GM18507 (cell line): ENCODE measurements around the gene TMEM129.

ENCODE experiments used
- DNase-seq: peaks from one replicate; pipeline ENCODE4 v3.0.0; 2011; ENCODE audit warnings: low read depth; ENCODE audit not compliant: insufficient read length; ENCODE audit errors: extremely low spot score
- FAIRE-seq: peaks from 2 replicates; lab custom pipeline; 2011; peaks lifted over from hg19 to GRCh38; lab: Jason Lieb, UNC

Gene TMEM129, protein sequence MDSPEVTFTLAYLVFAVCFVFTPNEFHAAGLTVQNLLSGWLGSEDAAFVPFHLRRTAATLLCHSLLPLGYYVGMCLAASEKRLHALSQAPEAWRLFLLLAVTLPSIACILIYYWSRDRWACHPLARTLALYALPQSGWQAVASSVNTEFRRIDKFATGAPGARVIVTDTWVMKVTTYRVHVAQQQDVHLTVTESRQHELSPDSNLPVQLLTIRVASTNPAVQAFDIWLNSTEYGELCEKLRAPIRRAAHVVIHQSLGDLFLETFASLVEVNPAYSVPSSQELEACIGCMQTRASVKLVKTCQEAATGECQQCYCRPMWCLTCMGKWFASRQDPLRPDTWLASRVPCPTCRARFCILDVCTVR

DNA sequence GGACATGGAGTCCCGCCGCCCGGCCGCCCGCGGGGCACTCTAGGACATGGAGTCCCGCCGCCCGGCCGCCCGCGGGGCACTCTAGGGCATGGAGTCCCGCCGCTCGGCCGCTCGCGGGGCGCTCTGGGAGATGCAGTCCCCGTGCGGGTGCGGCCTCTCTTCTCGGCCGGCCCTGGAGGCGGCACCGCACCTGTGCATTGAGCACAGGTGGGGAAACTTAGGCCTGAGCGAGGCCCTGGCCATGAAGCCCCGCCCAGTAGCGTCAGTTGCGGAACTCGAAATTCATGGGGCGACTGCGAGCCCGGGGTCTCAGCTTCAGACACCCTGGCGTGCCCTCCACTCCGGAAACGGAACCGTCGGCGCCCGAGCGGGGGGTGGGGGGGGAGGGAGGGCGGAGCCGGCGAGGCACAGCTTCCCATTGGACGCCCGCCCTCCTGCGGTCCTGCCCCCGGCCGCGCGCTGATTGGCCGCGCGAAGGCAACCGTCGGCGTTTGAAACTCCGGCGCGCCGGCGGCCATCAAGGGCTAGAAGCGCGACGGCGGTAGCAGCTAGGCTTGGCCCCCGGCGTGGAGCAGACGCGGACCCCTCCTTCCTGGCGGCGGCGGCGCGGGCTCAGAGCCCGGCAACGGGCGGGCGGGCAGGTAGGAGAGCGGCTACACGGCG is at the start of gene TMEM129, which contains the start of gene TACC3:
Gene TMEM129, minus strand, starts transcription at position 321 of the 663 bp plus-strand sequence. CDS start 486 bp downstream, outside the sequence.
Gene TACC3, plus strand, starts transcription at position 519 of the 663 bp plus-strand sequence. CDS start 1,901 bp downstream, outside the sequence.
- DNase-seq (peak; percentile 94), FAIRE-seq (peak; percentile 96)

DNA sequence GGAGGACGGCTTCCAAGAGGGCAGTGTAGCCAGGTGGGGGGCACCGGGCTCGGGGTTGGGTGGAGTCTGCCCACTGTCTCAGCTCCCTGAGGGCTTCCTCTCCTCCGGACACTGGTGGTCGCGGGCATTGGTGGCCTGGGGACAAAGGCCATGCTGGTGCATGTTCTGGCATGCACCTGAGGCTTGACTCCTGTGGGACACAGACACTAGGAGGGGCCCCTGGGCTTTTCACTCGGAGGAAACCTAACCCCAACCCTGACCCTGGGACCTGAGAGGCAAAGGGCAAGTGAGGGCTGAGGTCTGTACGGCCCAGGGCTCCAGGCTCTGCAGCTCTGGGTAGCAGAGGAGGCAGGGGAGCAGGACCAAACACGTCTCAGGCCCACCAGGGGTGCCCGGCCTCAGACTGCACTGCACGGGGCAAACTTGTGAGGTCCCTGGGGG is 49.7 kb upstream of the TMEM129 start:
- FAIRE-seq, result no peak
- no peak for DNase-seq

DNA sequence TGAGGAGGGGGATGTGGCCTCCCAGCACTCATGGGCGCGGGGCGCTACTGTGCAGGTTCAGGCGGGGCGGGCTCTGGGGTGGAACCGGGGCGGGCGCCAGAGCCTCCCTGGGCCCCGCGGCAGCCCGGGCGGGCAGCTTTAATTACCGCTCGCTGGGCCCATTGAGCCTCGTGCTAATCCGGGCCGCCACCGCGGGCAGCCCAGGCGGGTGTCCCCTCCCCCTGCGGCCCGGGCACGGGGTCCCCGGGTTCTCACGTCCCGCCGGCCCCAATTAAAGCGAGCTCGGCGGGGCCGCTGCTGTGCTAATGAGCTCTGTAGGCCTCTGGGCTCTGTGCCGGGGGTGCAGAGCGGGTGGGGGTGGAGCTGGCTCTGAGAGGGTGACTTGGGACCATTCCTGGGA is 49.1 kb upstream of the TMEM129 start:
- FAIRE-seq, result no peak

DNA sequence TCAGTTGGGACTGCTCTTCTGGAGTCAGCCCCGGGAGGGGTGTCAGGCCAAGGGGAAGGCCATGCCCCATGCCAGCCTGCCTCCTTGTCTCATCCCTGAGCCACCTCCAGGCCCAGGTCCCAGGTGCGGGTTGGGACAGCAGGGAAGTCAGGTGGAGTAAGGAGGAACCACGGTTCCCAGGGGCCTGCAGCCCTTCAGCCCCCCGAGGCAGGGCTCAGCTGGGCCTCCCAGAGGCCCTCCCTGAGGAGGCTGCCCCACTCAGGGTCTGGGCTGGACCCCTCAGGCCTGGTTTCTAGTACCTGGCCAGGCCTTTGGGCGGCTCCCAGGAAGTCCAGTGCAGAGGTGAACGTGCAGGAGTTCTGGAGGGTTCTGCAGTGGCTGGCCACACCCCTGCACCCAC is 48.6 kb upstream of the TMEM129 start:
- DNase-seq (no peak), FAIRE-seq (no peak)

More for the DNA sequence above, 49.1 kb upstream of the TMEM129 start:
- no peak for DNase-seq

DNA sequence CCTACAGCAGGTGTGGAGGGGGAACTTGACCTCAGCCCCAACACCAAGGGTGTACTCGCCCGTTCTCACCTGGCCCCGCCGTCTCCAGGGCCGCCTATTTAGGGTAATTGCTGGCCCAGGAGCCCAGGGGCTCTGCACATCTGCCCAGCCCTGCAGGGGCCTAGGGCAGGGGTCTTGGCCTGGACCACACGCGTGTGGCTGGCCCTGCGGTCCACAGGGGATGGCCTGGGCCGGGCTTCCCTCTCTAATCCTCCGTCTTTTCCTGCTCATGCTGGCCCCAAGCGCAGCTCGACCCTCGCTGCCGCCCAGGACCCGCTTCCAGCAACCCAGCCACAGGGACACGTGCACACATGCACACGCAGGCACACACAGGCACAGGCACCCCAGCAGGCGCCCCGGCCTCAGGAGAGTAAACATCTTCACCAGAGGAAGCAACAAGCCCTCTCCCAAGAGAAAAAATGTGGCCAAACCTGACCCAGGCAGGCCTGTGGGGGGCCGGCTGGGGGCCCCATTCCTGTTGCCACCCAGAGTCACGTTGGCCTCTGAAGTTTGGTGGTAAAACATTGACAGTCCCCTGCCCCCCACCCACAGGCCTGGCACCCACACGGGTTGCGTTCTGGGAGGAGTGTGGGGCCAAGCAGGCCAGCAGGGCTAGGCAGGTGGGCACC is 47.4 kb upstream of the TMEM129 start:
- no peak for FAIRE-seq
- no peak for DNase-seq

DNA sequence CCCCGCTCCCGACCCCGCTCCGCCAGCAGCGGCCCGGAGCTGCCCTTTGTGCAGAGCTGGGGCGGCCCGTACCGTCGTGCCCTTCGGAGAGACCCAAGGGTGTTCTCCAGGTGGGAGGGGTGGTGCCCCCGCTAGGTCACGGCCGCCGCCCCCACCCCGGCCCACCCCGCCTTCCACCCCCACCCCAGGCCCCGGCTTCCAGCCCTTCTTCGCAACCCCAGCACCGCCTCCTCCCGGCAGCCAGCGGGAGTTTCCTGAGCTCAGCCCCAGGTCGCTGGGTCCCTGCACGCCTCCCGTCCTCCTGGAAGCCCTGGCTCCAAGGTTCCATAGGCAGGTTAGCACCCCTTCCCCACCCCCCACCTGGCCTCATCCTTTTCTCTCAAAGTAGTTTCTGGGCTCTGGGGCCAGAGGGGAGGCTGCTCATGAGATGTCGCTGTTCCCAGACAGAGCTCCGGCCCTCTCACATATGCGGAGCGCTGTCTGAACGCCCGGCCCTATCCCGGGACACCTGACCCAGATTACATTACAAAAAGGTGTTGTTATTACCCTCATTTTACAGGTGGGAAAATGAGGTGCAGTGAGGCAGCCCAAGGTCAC is 46.7 kb upstream of the TMEM129 start:
- no peak for FAIRE-seq
- no peak for DNase-seq

DNA sequence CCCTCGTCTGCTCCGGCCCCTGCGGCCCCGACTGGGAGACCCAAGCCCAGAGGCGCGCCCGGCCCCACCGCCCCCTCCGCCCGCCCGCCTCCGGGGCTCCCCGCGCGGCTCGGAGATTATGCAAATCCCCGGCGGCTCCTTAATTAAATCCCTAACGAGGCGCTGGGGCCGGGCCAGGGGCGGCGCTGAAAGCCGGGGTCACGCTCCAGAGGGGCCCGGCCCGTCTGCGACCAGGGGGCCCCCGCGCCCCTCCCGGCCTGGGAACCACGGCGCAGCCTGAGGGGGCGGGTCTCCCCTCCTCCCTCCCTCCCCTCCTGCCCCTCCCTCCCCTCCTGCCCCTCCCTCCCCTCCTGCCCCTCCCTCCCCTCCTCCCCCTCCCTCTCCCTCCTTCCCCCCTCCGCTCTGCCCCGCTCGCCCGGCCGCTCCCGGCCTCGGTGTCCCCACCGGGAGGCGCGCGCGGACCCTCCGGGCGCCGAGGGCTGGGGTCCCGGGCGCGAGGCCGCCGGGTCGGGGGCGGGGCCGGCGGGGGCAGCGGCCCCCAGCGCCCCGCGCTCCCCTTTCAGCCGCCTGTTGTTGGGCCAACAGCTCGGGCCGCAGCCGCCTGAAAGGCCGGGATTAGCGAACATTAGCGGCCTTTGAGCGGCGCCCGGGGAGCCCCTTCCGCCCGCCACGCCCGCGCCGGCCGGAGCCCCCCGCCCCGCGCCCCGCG is 46.1 kb upstream of the TMEM129 start:
- FAIRE-seq, result no peak

DNA sequence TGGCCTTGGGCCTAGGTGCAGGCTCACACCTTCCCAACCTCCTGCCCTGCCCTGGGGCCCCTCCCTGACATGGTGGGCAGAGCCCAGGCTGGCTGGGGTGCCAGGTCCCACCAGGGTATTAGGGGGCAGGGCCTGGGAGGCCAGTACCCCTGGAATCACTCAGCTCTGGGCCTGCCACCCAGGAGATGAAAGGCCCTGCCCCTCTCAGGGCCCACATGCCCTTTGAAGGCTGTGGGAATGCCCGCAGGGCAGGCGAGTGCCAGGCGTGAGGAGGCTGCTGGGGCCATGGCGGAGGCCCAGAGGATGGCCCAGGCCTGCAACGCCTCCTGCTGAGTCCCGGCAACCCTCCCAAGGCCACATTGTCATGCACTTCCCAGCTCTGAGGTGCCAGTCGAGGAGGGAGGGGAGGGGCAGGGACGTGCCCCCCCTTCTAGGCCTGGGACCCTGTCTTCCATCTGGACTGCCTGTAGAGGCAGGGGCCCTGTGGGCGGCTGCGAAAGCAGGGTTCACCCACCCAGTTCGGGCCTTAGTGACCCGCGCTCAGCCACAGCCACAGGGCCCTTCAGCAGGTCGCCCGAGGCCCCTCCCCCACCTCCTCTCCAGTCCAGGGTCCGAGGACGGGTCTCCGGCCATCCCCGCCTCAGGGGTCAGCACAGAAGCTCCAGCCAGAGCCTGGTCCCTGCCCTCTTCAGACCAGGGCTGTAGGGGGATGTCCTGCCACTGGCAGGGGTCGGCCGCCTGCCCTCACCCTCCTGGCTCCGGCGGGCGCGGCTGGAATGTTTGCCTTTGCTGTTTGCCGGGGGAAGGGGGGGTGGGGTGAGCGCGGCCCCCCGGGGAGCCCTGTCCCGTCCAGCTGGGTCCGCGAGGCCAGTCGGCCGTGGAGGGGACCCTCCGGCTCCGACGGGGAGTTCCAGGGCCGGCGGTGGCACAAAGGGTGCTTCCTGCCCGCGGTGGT is 45.3 kb upstream of the TMEM129 start:
- FAIRE-seq, result no peak
- no peak for DNase-seq

More for the DNA sequence above, 46.1 kb upstream of the TMEM129 start:
- DNase-seq, result no peak

DNA sequence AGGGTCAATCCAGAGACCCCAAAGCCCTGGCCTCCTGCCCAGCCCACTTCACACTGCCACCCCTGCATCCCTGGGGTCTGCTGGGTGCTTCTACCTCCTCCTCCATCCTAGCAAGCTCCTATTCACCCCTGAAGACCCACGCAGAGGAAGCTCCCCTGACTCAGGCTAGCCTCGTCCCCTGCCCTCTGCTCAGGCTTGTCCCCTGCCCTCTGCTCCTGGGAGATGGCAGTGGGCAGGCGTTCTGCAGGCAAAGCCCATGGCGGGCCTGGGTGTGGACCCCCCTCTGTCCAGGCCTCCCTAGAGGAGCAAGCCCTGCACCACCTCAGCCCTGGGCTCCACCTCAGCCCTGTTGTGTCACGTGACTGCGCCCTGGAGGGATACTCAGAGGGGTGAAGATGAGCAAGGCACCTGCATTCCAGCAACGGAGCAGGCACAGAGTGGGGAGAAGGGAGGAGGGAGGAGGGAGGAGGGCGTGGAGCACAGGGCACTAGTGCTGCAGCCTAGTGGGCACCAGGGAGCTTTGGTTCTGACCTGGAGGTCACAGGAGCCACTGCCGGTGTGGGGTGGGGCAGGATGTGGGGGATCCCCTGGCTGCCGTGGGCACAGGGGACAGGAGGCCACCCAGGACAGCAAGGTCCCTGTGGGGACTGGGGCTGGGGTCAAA is 44.4 kb upstream of the TMEM129 start:
- no peak for FAIRE-seq

DNA sequence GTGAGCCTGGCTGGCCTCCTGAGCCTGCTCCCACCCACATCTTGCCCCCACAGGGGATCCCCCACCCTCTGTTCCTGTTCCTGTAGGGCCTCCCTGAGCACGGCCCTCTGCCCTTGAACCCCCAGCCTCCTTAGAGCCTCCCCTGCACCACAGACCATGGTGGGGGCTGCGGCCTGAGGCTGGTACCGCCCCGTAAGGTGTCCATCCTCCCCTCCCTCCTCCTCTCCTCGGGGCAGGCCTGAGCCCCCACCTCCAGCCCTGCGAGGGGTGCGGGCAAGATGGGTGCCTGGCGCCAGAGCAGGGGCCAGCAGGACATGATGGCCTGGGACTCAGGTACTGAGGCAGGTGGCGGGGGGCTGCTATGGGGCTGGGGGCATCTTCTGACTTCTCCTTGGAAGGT is 43.5 kb upstream of the TMEM129 start:
- FAIRE-seq, result no peak
- DNase-seq, result no peak

More for the DNA sequence above, 44.4 kb upstream of the TMEM129 start:
- DNase-seq, result no peak

DNA sequence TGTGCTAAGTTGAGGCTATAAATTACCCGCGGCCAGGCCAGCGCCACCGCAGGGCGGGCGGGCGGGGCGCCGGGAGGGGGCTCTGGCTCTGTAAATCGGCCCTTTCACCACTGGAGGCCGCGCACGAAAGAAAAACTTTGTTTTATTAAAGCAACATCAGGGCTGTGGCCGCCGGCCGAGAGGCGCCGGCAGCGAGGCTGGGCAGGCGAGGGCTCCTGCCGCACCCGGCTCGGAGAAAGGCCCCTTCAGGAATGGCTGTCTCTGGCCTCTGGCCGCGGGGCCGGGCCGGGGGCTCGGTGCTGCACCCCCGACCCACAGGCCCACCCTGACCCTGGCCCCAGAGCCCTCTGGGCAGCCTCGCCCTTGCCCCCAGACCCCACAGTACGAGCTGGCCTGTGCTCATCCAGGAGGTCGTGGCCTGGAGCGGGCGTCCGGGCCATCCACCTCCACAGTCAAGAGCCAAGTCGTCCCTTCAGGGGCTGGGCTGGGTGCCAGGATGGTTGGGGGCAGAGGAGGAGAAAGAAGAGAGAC is 42.5 kb upstream of the TMEM129 start:
- DNase-seq (no peak), FAIRE-seq (no peak)

DNA sequence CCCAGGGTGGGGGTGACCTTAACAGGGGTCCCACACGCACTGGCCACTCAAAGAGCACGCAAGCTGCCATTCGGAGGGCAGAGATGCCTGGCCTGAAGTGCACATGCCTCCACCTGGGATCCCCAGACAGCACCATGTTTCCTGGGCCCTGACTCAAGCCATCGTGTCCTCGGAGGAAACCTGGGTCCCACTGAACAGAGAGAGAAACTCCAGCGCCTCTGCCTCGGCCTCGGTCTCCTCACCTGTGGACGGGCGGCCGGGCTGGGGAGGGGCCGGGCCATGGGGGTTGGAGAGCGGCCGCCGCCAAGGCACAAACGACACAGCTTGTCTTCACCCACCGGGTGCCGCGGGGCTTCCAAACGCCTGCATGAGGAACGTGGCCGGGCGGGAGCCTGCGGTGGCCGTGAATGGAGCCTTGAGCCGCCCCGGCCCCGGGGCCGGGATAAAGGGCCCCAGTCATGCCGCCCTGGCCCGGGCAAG is 42.0 kb upstream of the TMEM129 start:
- DNase-seq, result no peak

DNA sequence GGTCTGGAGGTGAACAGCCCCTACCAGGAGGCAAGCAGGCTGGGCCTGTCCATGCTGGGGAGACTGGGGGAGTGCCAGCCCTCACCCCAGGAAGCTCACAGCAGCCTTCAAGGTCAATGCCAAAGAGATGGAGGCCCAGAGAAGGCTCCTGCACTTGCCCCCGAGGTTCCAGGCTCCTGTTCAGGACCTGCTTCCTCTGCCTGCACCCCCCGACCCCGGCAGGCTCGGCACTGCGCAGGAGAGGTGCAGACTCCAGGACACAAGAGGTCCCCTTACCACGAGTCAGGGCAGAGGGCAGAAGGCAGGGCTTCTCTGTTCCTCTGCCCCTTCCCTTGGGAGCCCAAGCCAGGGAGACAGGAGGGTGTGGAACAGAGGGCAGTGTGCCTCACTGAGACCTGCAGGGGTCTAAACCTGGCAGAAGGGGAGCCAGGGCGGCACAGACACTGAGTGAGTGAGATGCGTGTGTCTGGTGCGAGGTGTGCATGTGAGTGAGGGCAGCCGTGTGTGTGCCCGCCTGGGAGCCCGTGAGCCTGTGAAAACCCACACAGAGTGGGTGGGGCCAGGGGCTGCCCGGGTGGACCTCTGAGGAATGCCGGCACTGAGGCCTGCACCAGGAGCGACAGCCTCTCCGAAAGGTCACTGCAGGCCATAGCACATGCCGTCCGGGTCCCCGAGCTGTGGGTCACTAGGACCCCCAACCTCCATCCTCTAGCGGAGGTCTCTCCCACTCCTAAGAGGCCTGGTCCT is 41.3 kb upstream of the TMEM129 start:
- DNase-seq (no peak), FAIRE-seq (no peak)

More for the DNA sequence above, 42.0 kb upstream of the TMEM129 start:
- FAIRE-seq, result no peak

DNA sequence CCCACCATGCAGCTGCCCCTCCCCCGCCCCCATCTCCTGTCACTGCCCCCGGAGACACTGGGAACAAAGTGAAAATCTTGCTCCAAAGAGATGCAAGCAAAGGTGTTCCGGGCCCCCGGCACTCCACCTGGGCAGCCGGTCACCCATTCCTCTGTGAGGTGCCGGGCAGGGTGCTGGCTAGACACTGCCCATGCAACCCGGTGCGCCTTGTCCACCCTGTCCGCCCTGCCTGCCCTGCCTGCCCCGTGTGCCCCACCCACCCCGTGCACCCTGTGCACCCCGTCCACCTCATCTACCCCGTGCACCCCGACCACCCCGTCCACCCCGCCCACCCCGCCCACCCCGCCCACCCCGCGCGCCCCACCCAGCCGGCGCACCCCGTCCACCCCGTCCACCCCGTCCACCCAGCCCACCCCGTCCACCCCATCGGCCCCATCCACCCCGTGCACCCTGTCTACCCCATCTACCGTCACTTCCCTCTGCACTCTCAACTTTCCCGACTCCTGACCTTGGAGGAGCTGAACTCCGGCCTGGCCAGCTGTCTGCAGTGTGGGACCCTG is 40.1 kb upstream of the TMEM129 start:
- no peak for DNase-seq
- no peak for FAIRE-seq

DNA sequence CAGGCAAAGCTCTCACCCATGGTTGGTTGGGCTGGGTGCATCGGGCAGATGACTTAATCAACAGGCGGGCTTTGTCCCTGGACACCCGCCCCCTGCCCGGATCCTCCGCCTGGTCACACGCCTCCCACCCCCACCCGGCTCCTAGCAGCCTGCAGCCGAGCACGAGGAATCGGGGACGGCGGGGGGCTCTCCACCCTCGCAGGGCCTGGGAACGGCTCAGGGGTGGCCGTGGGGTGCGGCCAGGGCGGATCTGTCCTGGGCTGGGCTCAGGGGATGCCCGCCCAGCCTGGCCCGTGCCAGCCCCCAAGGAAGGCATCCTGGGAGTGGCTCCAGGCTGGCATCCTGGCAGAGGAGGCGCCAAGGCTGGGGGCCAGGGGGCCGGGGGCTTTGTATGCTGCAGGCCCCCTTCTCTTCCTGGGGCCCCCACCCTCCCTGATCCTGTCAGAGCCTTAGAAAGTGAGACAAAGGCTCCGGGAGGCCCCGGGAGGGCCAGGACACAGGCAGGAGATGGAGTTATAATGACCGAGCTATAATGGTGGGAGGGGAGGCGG is 39.5 kb upstream of the TMEM129 start:
- FAIRE-seq (no peak), DNase-seq (no peak)

DNA sequence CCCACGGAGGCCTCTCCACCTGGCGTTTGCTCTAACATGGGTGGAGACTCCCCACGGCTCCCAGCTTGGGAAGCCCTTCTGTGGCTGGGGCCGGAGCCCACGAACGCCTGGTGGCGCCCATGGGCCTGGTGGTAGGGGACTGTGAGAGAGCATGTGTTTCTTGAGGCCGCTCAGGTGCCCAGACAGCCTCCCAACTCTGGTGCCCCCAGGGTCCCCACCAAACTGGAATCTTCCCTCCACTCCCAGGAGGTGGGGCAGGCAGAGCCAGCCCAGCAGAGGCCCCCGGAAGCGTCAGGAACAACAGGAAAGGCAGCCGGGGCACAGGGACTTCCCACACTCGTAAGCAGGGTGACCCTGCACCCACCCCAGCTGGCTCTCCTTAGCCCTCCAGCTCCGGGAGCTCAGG is 38.7 kb upstream of the TMEM129 start:
- FAIRE-seq (no peak), DNase-seq (no peak)
